Keratinocyte (primary cell): ENCODE results near the gene TPGS1. TPM values are rescaled to one million over a fixed set of nuclear protein-coding genes. Genes with fewer than 3 reads are reported as not detected.

Source experiments
- DNase-seq: peaks from one replicate; pipeline ENCODE4 v3.0.0-alpha.2; 2011; ENCODE audit warnings: low read depth, missing footprints, low spot score
- FAIRE-seq: peaks from 2 replicates; lab custom pipeline; 2011; peaks lifted over from hg19 to GRCh38; lab: Jason Lieb, UNC
- H2AFZ ChIP-seq: 2 replicates; pipeline ENCODE4 v1.6.0; 2012; ENCODE audit warnings: low read length, control low read depth, inconsistent platforms; ENCODE audit not compliant: control insufficient read depth
- H3K27ac ChIP-seq: 2 replicates; pipeline ENCODE4 v1.5.1; 2011; ENCODE audit warnings: low read length; ENCODE audit not compliant: control insufficient read depth, insufficient read depth
- H3K27me3 ChIP-seq: 3 replicates; pipeline ENCODE4 v1.6.0; 2011; ENCODE audit warnings: low read length; ENCODE audit not compliant: control insufficient read depth, insufficient read depth; ENCODE audit errors: extremely low read depth
- H3K36me3 ChIP-seq, 2 experiments: 2 replicates in 1 of 2; 3 replicates in 1 of 2; pipeline ENCODE4 v1.5.1; 2011; ENCODE audit warnings: low read length in 2 of 2, mild to moderate bottlenecking in 1 of 2; ENCODE audit not compliant: control insufficient read depth in 2 of 2, insufficient read depth in 2 of 2; ENCODE audit errors: extremely low read depth in 1 of 2
- H3K4me1 ChIP-seq: 3 replicates; pipeline ENCODE4 v1.5.1; 2011; ENCODE audit warnings: low read length; ENCODE audit not compliant: control insufficient read depth, insufficient read depth; ENCODE audit errors: extremely low read depth
- H3K4me2 ChIP-seq: 3 replicates; pipeline ENCODE4 v1.6.0; 2011; ENCODE audit warnings: low read depth, low read length; ENCODE audit not compliant: control insufficient read depth, insufficient read depth; ENCODE audit errors: extremely low read depth
- H3K4me3 ChIP-seq, 3 experiments: fragments of 200-600 bp in 1 of 3; sonication (generic) in 1 of 3; 2 replicates in 2 of 3; 3 replicates in 1 of 3; pipeline ENCODE4 v1.5.1; 2011 to 2016; ENCODE audit warnings: low read length in 3 of 3, mild to moderate bottlenecking in 3 of 3, control low read depth in 2 of 3, inconsistent platforms in 1 of 3, low read depth in 1 of 3, mixed read lengths in 1 of 3, mixed run types in 1 of 3, moderate library complexity in 1 of 3; ENCODE audit not compliant: control insufficient read depth in 2 of 3, insufficient read depth in 2 of 3; ENCODE audit errors: extremely low read depth in 1 of 3
- H3K79me2 ChIP-seq: 2 replicates; pipeline ENCODE4 v1.6.0; 2012; ENCODE audit warnings: low read length; ENCODE audit not compliant: control insufficient read depth, insufficient read depth
- H3K9ac ChIP-seq: 3 replicates; pipeline ENCODE4 v1.6.0; 2011; ENCODE audit warnings: low read length; ENCODE audit not compliant: control insufficient read depth, insufficient read depth; ENCODE audit errors: extremely low read depth
- H3K9me1 ChIP-seq: 3 replicates; pipeline ENCODE4 v1.6.0; 2011; ENCODE audit warnings: low read length; ENCODE audit not compliant: control insufficient read depth, insufficient read depth; ENCODE audit errors: extremely low read depth
- H3K9me3 ChIP-seq: 2 replicates; pipeline ENCODE4 v1.5.1; 2012; ENCODE audit warnings: low read depth, low read length; ENCODE audit not compliant: control insufficient read depth
- H4K20me1 ChIP-seq: 3 replicates; pipeline ENCODE4 v1.6.0; 2011; ENCODE audit warnings: low read length; ENCODE audit not compliant: control insufficient read depth, insufficient read depth; ENCODE audit errors: extremely low read depth
- CTCF ChIP-seq, 3 experiments: IDR thresholded peaks in 1 of 3; conservative IDR thresholded peaks in 1 of 3; optimal IDR thresholded peaks in 1 of 3; 2 replicates in 2 of 3; 3 replicates in 1 of 3; pipeline versions ENCODE3 to v1.5.1; 2011; ENCODE audit warnings: low read length in 3 of 3, mild to moderate bottlenecking in 3 of 3, moderate library complexity in 2 of 3, control low read depth in 1 of 3, inconsistent platforms in 1 of 3; ENCODE audit not compliant: insufficient read depth in 2 of 3; ENCODE audit errors: extremely low read depth in 1 of 3
- EZH2 ChIP-seq: IDR thresholded peaks from one replicate; pipeline ENCODE4 v1.6.1; 2012; ENCODE audit warnings: inconsistent platforms, mild to moderate bottlenecking, low read length, moderate library complexity
- dilution Hi-C: fragments of 300-500 bp; cut with MboI; formaldehyde crosslinking; loops from one replicate; pipeline ENCODE4 v1.7.0; 2020; ENCODE audit warnings: low sequenced_read_pairs; ENCODE audit not compliant: extremely low pct_ligation_motif_present
- polyA plus RNA-seq, 5 experiments: library from polyadenylated mRNA; depleted of rRNA in 3 of 5; stranded (reverse) in 3 of 5; stranded (forward) in 1 of 5; unstranded in 1 of 5; fragments of >200 nt; gene quantifications; 1 replicate in 1 of 5; 2 replicates in 3 of 5; 3 replicates in 1 of 5; pipeline versions ENCODE4 v1.2.1 to v1.2.3, GENCODE V29; 2011 to 2012; ENCODE audit warnings: missing spikeins in 2 of 5, low read depth in 1 of 5, low replicate concordance in 1 of 5

Gene TPGS1
- polyA plus RNA-seq, 1 donor (not counting 4 experiments of a cell fraction or from before 2014, with no cell fraction given), result 1.4 TPM

GRCh38 chr19:513368-514165 is 6.3 kb downstream of the TPGS1 start:
- H3K4me2 ChIP-seq, result no peak overlapping the region
- DNase-seq, result no peak
- no peak overlapping the region for H2AFZ ChIP-seq
- no peaks in the 10 kb centered on the region for H3K9me3 ChIP-seq
- H3K27me3 ChIP-seq, result no peaks in the 10 kb centered on the region
- no peak for FAIRE-seq
- no peak overlapping the region for H3K27ac ChIP-seq
- peaks cover 8% of the 10 kb centered on the region for H3K79me2 ChIP-seq
- no peak for TF ChIP-seq EZH2
- TF ChIP-seq CTCF (optimal IDR thresholded peaks at IDR 0.05 in 1 of 3, IDR thresholded peaks at IDR 0.05 in 1 of 3, conservative IDR thresholded peaks at IDR 0.05 in 1 of 3; ENCODE audit: extremely low read depth in 1 of 3, insufficient read depth in 2 of 3, low read length in 3 of 3), result no peak
- H3K4me3 ChIP-seq, result no peak overlapping the region
- H4K20me1 ChIP-seq, result no peaks in the 10 kb centered on the region
- no peak overlapping the region for H3K9ac ChIP-seq
- H3K36me3 ChIP-seq, result peaks cover 2 to 4% of the 10 kb centered on the region in 2 experiments
- dilution Hi-C loops, result no loop called here
- peaks cover 2% of the 10 kb centered on the region for H3K9me1 ChIP-seq
- H3K4me1 ChIP-seq, result peaks cover 16% of the 10 kb centered on the region

- Histone ChIP-seq H3K79me2 (peaks cover 3% of the 10 kb centered on the region), H3K4me2 (no peak overlapping the region), H3K9me1 (peaks cover 2% of the 10 kb centered on the region), H3K27ac (no peak overlapping the region), H2AFZ (no peak overlapping the region), H3K4me3 (no peak overlapping the region), H4K20me1 (no peaks in the 10 kb centered on the region), H3K4me1 (peaks cover 15% of the 10 kb centered on the region), H3K9me3 (no peaks in the 10 kb centered on the region), H3K36me3 (peaks cover 2 to 4% of the 10 kb centered on the region in 2 experiments), H3K9ac (no peak overlapping the region), H3K27me3 (no peaks in the 10 kb centered on the region)
- DNase-seq (no peak), FAIRE-seq (no peak)
- dilution Hi-C loops, result no loop called here
- TF ChIP-seq EZH2, result no peak
Observed at GRCh38 chr19:514166-514663, 6.9 kb downstream of the TPGS1 start.
